Ovary (tissue), 9 donors: ENCODE data around the gene SRM. TPM values are rescaled to one million over a fixed set of nuclear protein-coding genes. Genes with fewer than 3 reads are reported as not detected.

ENCODE experiments used
- DNase-seq, 5 donors: peaks; one replicate each; pipeline ENCODE4 v3.0.0-alpha.2; 2019 to 2020
- H3K27ac ChIP-seq, 2 donors: fragments of 200-600 bp; one replicate each; pipeline versions ENCODE4 v1.5.1 to v1.8.0; 2019 to 2022
- H3K27me3 ChIP-seq: fragments of 200-600 bp; one replicate; pipeline ENCODE4 v1.8.0; 2022
- H3K36me3 ChIP-seq: fragments of 200-600 bp; sonication (generic); one replicate; pipeline ENCODE4 v1.5.1; 2019
- H3K4me1 ChIP-seq: one replicate; pipeline ENCODE4 v1.8.1; 2013; ENCODE audit warnings: mild to moderate bottlenecking, moderate library complexity; ENCODE audit not compliant: insufficient read depth
- H3K4me3 ChIP-seq: fragments of 200-600 bp; sonication (generic); one replicate; pipeline ENCODE4 v1.5.1; 2017
- H3K9me3 ChIP-seq, 2 donors: fragments of 200-600 bp in 1 of 2; sonication (generic) in 1 of 2; one replicate each; pipeline versions ENCODE4 v1.5.1 to v1.8.1; 2013 to 2019; ENCODE audit warnings: mild to moderate bottlenecking in 1 of 2, moderate library complexity in 1 of 2
- EP300 ChIP-seq: sonication (generic); formaldehyde crosslinking; IDR thresholded peaks from one replicate; pipeline ENCODE4 v1.6.1; 2017; ENCODE audit warnings: antibody characterized with exemption
- POLR2A ChIP-seq: fragments of 450-650 bp; IDR thresholded peaks from one replicate; pipeline ENCODE4 v1.6.1; 2017; ENCODE audit warnings: antibody characterized with exemption, mild to moderate bottlenecking, moderate library complexity
- WGBS, 3 donors: extraction: QIAGEN DNeasy Blood & Tissue Kit in 1 of 3; methylation state at CpG; one replicate each; pipeline versions ENCODE4 v1.1.5 to v1.1.7; 2013 to 2017; 5-methylcytosine and 5-hydroxymethylcytosine counted together
- intact Hi-C, 4 donors: fragments of 100-400 bp; cut with DNase I; formaldehyde crosslinking; loops; one replicate each; pipeline versions ENCODE4 v1.11.0 to v1.15.1; 2022 to 2023
- polyA plus RNA-seq, 2 donors: library from polyadenylated mRNA; stranded (reverse); fragments of 200-250 nt in 1 of 2; fragments of 350-450 nt in 1 of 2; fragmentation: Illumina TruSeq in 1 of 2; extraction: RNeasy Lipid Tissue Mini Kit (QIAGEN cat#74804) in 1 of 2; gene quantifications; one replicate each; pipeline ENCODE4 v1.2.3, GENCODE V29; 2013 to 2014
- total RNA-seq, 7 donors: library from RNA; depleted of rRNA in 2 of 7; stranded (reverse); fragments of >200 nt in 2 of 7; fragmentation: NEBNext Ultra II Directional in 3 of 7; extraction: Animal tissue kit (Norgen Biotek cat#: 25700) in 3 of 7; gene quantifications; one replicate each; pipeline versions ENCODE4 v1.1.0 to v1.2.4, GENCODE V29; 2016 to 2023
- TF ChIP-seq, protein P1 (sequence below), 3 donors: fragments of 450-650 bp in 2 of 3; fragments of 200-600 bp in 1 of 3; IDR thresholded peaks; one replicate each; pipeline versions ENCODE4 v1.5.1 to v1.8.0; 2016 to 2022; ENCODE audit warnings: antibody characterized with exemption in 3 of 3, mild to moderate bottlenecking in 1 of 3
- donor health status: DM: no; HTN: no; CAD: no; lungs with moderate emphysema.
- donor health status: DM: no; HTN: no; CAD: no.
- donor health status: Bipolar disorder and iron deficiency.
- donor health status: DM: yes; HTN: yes; CAD: no.
- donor health status: DM: no; HTN: no; CAD: no.
- donor health status: DM: yes; HTN: yes; CAD: no.

The SRM gene
- total and polyA plus RNA-seq, 9 donors = 31.7 to 111 (median 55.3) TPM

DNA sequence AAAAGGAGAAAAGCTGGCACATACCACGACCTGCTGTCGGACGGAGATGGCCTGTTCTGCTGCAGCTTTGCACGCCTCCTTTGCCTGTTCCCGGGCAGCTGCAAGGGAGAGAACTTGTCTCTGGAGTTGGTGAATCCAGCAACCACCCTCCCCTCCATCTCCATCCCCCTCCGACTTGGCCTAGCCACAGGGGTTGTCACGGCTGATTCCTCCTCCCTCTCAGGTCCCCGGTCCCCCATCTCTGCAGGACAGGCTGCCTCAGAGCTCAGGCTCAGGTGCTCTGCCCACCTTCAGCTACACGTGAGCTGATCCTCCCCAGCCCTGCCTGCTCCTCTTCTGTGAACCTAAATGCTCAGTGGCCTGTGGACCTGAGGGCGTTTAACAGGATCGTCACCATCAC lies 11.1 kb upstream of the SRM start:
- Histone ChIP-seq H3K27ac (no peak overlapping the region), H3K36me3 (no peaks in the 10 kb centered on the region), H3K4me1 (no peaks in the 10 kb centered on the region), H3K27me3 (no peaks in the 10 kb centered on the region), H3K4me3 (no peak overlapping the region), H3K9me3 (no peaks in the 10 kb centered on the region)
- no peak for TF ChIP-seq EP300
- no peak for TF ChIP-seq POLR2A
- TF ChIP-seq, protein P1, sequence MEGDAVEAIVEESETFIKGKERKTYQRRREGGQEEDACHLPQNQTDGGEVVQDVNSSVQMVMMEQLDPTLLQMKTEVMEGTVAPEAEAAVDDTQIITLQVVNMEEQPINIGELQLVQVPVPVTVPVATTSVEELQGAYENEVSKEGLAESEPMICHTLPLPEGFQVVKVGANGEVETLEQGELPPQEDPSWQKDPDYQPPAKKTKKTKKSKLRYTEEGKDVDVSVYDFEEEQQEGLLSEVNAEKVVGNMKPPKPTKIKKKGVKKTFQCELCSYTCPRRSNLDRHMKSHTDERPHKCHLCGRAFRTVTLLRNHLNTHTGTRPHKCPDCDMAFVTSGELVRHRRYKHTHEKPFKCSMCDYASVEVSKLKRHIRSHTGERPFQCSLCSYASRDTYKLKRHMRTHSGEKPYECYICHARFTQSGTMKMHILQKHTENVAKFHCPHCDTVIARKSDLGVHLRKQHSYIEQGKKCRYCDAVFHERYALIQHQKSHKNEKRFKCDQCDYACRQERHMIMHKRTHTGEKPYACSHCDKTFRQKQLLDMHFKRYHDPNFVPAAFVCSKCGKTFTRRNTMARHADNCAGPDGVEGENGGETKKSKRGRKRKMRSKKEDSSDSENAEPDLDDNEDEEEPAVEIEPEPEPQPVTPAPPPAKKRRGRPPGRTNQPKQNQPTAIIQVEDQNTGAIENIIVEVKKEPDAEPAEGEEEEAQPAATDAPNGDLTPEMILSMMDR (IDR thresholded peaks at IDR 0.05) = no peak
- WGBS, 3 donors = 80 to 84% (median 82%) methylated on average over 11 of the region's 11 CpGs
- intact Hi-C loops = no loop called here
- peak in 1 of 5 donors; percentile 15 for DNase-seq

DNA sequence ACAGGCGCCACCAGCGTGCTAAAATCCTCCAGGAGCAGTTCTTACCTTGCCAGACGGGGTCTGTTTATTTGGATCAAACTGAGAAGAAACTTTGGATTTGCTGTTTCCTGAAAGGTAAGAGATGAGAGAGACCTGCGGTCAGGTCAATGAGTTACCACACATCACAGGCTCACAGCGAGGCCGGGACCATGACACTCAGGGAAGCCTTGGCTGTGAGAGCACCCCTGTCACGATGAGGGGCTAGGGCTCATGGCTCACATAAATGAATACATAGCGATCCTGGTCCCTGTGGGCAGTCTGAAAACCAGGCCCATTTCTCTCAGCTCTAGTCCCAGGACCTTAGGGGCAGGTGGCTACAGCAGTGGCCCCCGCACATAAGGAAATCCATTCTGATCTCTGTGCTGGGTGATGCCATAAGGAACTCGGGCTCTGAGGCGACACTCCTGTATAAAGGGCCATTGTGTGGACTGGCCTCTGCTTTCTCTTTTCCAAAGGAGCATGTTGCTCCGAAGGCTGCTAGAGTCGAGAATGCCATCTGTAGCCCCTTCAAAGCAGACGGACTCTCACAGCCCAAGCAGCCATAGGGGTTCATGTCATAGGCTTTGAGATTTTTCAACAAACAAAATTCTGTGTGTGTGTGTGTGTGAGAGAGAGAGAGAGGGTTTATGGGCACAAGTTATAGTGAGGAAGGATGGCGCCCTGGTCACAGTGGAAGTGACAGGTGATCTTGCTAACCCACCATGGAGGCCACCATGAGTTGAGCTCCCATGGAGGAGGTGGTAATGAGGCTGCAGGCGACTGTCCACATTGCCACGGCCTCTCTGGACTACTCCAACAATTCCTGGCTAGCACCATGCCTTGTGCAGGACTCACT lies 9.0 kb upstream of the SRM start:
- Histone ChIP-seq H3K27ac (no peak overlapping the region), H3K4me3 (no peak overlapping the region), H3K27me3 (no peaks in the 10 kb centered on the region), H3K36me3 (no peaks in the 10 kb centered on the region), H3K9me3 (peaks cover 0 to 4% of the 10 kb centered on the region in 2 donors), H3K4me1 (no peaks in the 10 kb centered on the region)
- DNase-seq = peak in 2 of 5 donors; percentile 4 to 7
- no peak for TF ChIP-seq POLR2A
- TF ChIP-seq EP300 = no peak
- TF ChIP-seq, protein P1 (IDR thresholded peaks at IDR 0.05) = no peak
- intact Hi-C loops = no loop called here
- 90 to 92% (median 91%) methylated on average over 17 of the region's 17 CpGs for WGBS, 3 donors

DNA sequence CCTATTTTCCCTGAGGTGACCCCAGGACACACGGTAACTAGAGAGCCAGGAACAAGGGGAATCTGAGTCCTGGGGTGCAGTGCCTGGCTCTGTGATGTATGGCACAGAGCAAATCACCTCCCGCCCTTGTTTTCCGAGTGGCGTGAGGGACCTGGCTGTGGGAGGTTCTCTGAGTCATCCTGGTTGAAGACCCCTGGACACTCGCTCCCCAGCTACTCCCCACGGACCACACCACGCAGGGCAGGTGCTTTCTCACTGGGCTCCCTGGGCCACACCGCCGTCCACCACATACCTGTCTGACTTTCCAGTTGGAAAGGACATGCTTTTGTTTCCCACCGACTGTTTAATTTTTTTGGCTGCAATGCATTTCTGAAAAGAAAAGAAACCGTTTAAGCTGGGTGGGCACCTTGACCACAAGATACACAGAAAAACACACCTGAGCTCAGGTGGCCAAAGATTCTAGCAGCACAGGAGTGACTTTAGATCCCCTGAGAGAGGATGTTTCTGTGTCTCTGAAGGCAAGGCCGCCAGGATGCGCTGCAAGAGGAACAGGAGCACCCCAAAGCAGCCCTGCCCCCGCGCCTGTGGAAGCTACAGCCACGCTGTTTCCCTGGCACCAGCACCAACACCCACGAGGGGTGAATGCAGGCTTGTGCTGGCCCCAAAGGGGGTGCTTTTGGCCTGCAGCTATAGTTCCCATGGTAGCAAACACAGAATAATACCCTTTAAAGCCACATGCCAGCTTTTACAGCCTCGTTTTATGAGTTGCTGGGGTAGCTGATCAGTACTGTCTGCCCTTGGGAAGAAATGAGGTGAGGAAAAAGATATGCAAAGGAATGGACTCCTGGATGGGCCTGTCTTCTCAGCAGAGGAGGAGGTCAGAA lies 8.1 kb upstream of the SRM start:
- H3K27me3 ChIP-seq = no peaks in the 10 kb centered on the region
- no peak overlapping the region for H3K4me3 ChIP-seq
- peak in 2 of 5 donors; percentile 3 to 19 for DNase-seq
- intact Hi-C loops = no loop called here
- WGBS, 3 donors = 82 to 85% (median 83%) methylated on average over 18 of the region's 18 CpGs
- H3K36me3 ChIP-seq = no peaks in the 10 kb centered on the region
- TF ChIP-seq POLR2A = no peak
- TF ChIP-seq, protein P1 (IDR thresholded peaks at IDR 0.05) = no peak
- TF ChIP-seq EP300 = no peak
- H3K27ac ChIP-seq = no peak overlapping the region
- peaks cover 0 to 4% of the 10 kb centered on the region in 2 donors for H3K9me3 ChIP-seq
- no peaks in the 10 kb centered on the region for H3K4me1 ChIP-seq

DNA sequence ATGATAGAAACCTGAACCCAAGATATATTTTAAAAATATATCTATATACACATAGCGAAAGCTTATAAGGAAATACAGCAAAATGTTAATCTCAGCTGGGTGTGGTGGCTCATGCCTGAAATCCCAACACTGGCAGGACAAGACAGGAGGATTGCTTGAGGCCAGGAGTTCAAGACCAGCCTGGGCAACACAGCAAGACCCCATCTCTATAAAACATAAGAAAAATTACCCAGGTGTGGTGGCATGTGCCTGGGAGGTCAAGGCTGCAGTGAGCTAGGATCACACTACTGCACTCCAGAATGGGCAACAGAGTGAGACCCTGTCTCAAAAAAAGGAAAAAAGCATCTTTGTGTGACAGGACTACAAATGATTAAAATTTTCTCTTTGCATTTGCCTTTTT lies 6.0 kb upstream of the SRM start:
- H3K9me3 ChIP-seq = peaks cover 0 to 4% of the 10 kb centered on the region in 2 donors
- H3K4me1 ChIP-seq = peaks cover 8% of the 10 kb centered on the region
- no peak overlapping the region for H3K4me3 ChIP-seq
- H3K27ac ChIP-seq = no peak overlapping the region
- H3K36me3 ChIP-seq = no peaks in the 10 kb centered on the region
- H3K27me3 ChIP-seq = no peaks in the 10 kb centered on the region
- DNase-seq = no peak
- WGBS, 3 donors = 95 to 100% (median 97%) methylated on average over 1 of the region's 1 CpG
- intact Hi-C loops = no loop called here
- TF ChIP-seq, protein P1 (IDR thresholded peaks at IDR 0.05) = no peak
- no peak for TF ChIP-seq EP300
- no peak for TF ChIP-seq POLR2A
